Measurements from ENCODE around the gene NEUROG2. TPM values are rescaled to one million over a fixed set of nuclear protein-coding genes. Genes with fewer than 3 reads are reported as not detected.

The NEUROG2 gene
- total RNA-seq, 1 experiment from 2014 or later = not detected

DNA sequence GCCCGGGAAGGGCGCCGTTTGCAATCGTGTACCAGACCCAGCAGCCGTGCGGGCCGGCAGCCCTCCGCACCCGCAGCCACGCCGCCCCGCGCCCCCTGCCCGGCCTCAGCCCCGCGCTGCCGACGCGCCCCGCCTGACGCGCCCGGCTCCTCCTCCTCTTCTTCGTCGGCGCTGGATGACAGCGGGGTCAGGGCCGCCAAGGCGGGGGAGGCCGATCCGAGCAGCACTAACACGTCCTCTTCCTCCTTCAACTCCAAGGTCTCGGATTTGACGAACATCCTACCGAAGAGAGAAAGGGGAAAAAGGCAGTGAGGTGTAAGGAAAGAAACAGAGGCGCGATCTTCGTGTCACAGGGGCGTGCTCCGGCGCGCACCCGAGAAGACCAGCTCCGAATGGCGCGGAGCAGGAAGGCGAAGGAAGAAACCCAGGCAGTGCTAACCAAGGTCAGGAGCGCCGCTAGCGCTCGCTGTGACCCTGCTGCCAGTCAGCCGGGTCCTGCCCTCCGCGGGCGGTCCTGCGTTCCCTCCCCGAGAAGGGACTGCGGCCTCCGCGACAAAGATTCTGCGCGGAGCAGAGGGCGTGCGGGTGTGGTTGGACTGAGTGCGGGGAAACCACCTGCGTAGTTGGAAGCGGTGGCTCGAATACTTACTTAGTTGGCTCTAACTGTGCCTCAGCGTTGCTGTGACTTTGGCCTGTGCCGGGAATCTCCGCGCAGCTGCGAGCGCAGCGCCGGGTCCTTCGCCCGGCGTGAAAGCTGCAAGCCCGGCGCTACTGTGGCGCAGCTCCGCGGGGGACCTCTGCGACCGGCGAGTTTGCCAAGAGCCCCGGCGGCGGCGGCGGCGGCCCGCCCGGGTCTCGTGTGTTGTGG is 548 bp downstream of the NEUROG2 start:
- Histone ChIP-seq H2AFZ (ENCODE audit: low read length) (no peak overlapping the region), H2BK120ac (ENCODE audit: low read depth, low read length, poor library complexity, severe bottlenecking) (no peak overlapping the region), H3K4me1 (ENCODE audit: insufficient read depth, low read length) (0 out of 2 replicates have a peak, but pooled peaks cover 5% of the 10 kb centered on the region), H3K27ac (ENCODE audit: insufficient read length, low read depth, low read length) (no peak overlapping the region), H3T11ph (ENCODE audit: low read length) (no peak overlapping the region), H3K18ac (ENCODE audit: insufficient read length, low read depth, low read length) (no peak overlapping the region), H4K5ac (ENCODE audit: insufficient read length, low read depth, low read length) (no peak overlapping the region), H3K23ac (ENCODE audit: insufficient read length, low read depth, low read length) (no peak overlapping the region), H3K14ac (ENCODE audit: insufficient read depth, low read length) (no peak overlapping the region), H4K91ac (ENCODE audit: insufficient read length, low read depth, low read length) (no peak overlapping the region), H3K79me1 (ENCODE audit: insufficient read depth, low read depth, low read length, poor library complexity, severe bottlenecking) (no peaks in the 10 kb centered on the region), H3K9me3 (ENCODE audit: control insufficient read depth, low read depth, low read length) (no peaks in the 10 kb centered on the region), H3K23me2 (ENCODE audit: insufficient read length, low read depth, low read length, poor library complexity, severe bottlenecking) (peaks cover 34% of the 10 kb centered on the region), H3K27me3 (ENCODE audit: insufficient read depth, low read length) (peaks cover 91% of the 10 kb centered on the region), H2BK12ac (ENCODE audit: insufficient read length, low read depth, low read length) (no peak overlapping the region), H2AK5ac (ENCODE audit: insufficient read length, low read length) (no peak overlapping the region), H3K56ac (ENCODE audit: insufficient read length, low read depth, low read length) (no peak overlapping the region), H3K4me2 (ENCODE audit: insufficient read depth, insufficient read length, low read length) (peak overlapping the region; percentile 88), H4K8ac (replicated peaks; ENCODE audit: insufficient read length, low read depth, low read length) (no peak overlapping the region), H2BK15ac (ENCODE audit: low read depth, low read length) (no peak overlapping the region), H3K4ac (ENCODE audit: low read depth, low read length) (no peak overlapping the region), H2BK5ac (ENCODE audit: insufficient read length, low read length) (no peak overlapping the region), H4K20me1 (ENCODE audit: control insufficient read depth, insufficient read depth, insufficient read length) (no peaks in the 10 kb centered on the region), H2BK20ac (ENCODE audit: low read depth, low read length, poor library complexity, severe bottlenecking) (no peak overlapping the region), H3K9ac (ENCODE audit: extremely low read depth, insufficient read length, low read length) (no peak overlapping the region), H3K79me2 (ENCODE audit: insufficient read depth, low read length) (no peaks in the 10 kb centered on the region)
- TF ChIP-seq, protein P1, sequence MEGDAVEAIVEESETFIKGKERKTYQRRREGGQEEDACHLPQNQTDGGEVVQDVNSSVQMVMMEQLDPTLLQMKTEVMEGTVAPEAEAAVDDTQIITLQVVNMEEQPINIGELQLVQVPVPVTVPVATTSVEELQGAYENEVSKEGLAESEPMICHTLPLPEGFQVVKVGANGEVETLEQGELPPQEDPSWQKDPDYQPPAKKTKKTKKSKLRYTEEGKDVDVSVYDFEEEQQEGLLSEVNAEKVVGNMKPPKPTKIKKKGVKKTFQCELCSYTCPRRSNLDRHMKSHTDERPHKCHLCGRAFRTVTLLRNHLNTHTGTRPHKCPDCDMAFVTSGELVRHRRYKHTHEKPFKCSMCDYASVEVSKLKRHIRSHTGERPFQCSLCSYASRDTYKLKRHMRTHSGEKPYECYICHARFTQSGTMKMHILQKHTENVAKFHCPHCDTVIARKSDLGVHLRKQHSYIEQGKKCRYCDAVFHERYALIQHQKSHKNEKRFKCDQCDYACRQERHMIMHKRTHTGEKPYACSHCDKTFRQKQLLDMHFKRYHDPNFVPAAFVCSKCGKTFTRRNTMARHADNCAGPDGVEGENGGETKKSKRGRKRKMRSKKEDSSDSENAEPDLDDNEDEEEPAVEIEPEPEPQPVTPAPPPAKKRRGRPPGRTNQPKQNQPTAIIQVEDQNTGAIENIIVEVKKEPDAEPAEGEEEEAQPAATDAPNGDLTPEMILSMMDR (conservative IDR thresholded peaks at IDR 0.05) = no peak
- Mint-ChIP-seq H3K4me3 (peak overlapping the region; percentile 71 to 90), H3K9me3 (peaks cover 6 to 18% of the 10 kb centered on the region in 2 experiments; a peak in 3 of 5 replicates), H3K27me3 (ENCODE audit: low read depth) (peaks cover 99% of the 10 kb centered on the region), H3K27ac (peak overlapping the region in 1 of 3 experiments; percentile 62; a peak in 2 of 7 replicates), H3K36me3 (ENCODE audit: insufficient read depth in 1 of 3, low read depth in 3 of 3) (peaks cover 0 to 4% (median 0%) of the 10 kb centered on the region in 3 experiments; a peak in 2 of 7 replicates), H3K4me1 (peaks cover 44 to 65% of the 10 kb centered on the region in 2 experiments)
- peak; percentile 63 for DNase-seq
- WGBS (ENCODE audit: extremely low coverage, insufficient read length, low lambda C conversion rate) = no CpG with 5 or more reads among the region's 96 CpGs
